Spleen (tissue), 7 donors: ENCODE data around the gene NINJ1.

Experiments used
- POLR2AphosphoS5 ChIP-seq, 3 donors: sonication (generic); formaldehyde crosslinking; IDR thresholded peaks; one replicate each; pipeline ENCODE4 v1.5.1; 2017; ENCODE audit warnings: antibody characterized with exemption in 3 of 3
- TF ChIP-seq, protein P1 (sequence below), 11 experiments: fragments of 200-600 bp in 7 of 11; fragments of 450-650 bp in 4 of 11; sonication (generic) in 4 of 11; IDR thresholded peaks in 8 of 11; conservative IDR thresholded peaks in 3 of 11; 1 replicate in 7 of 11; 2 replicates in 4 of 11; pipeline versions ENCODE4 v1.4.0 to v1.8.0; 2016 to 2021; ENCODE audit warnings: antibody characterized with exemption in 11 of 11, inconsistent platforms in 4 of 11, mild to moderate bottlenecking in 1 of 11
- donor health status: DM: no; HTN: no; CAD: no; lungs with moderate emphysema.
- donor health status: DM: no; HTN: no; CAD: no.
- donor health status: DM: no; HTN: no; CAD: no.

DNA sequence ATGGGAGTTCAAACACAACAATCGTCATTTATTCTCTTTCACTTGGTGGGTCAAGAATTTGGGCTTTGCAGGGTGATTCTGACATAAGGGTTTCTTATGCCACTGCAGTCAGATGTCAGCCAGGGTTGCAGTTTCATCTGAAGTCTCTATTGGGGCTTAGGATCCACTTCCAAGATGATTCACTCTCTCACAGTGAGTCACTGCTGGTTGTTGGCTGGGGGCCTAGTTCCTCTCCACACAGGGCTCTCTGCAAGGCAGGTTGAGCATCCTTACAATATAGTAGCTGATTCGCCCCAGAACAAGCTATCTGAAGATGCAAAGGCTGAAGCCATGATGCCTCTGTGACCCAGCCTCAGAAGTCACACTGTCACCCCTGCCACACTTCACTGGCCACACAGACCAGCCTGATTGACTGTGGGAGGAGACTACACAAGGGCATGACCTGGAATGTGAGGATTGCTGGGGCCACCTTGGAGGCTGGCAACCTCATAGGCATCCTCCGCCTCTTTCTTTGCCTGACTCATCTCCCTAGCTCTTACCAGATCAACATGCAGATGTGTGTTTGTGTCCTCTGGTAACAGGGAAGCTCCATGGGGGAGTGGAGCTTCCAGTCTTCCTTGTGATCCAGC is 42.5 kb downstream of the NINJ1 start:
- TF ChIP-seq, protein P1, sequence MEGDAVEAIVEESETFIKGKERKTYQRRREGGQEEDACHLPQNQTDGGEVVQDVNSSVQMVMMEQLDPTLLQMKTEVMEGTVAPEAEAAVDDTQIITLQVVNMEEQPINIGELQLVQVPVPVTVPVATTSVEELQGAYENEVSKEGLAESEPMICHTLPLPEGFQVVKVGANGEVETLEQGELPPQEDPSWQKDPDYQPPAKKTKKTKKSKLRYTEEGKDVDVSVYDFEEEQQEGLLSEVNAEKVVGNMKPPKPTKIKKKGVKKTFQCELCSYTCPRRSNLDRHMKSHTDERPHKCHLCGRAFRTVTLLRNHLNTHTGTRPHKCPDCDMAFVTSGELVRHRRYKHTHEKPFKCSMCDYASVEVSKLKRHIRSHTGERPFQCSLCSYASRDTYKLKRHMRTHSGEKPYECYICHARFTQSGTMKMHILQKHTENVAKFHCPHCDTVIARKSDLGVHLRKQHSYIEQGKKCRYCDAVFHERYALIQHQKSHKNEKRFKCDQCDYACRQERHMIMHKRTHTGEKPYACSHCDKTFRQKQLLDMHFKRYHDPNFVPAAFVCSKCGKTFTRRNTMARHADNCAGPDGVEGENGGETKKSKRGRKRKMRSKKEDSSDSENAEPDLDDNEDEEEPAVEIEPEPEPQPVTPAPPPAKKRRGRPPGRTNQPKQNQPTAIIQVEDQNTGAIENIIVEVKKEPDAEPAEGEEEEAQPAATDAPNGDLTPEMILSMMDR (IDR thresholded peaks at IDR 0.05 in 8 of 11, conservative IDR thresholded peaks at IDR 0.05 in 3 of 11): no peak
- no peak for TF ChIP-seq POLR2AphosphoS5 (IDR thresholded peaks at IDR 0.05)
